ENCODE data around the gene ACAD8. TPM values are rescaled to one million over a fixed set of nuclear protein-coding genes. Genes with fewer than 3 reads are reported as not detected.
"Not testable (repeated sequence)": the region's sequence is repeated elsewhere in the genome, so short reads cannot be mapped to it uniquely, and the experiment has no call there.

The ACAD8 gene
- polyA plus RNA-seq, 1 donor, result 22.1 TPM

GRCh38 chr11:134267966-134268365 is 14.6 kb downstream of the ACAD8 start:
- DNase-seq, result no peak

- no peak for DNase-seq
These were observed 16.9 kb downstream of the ACAD8 start for GRCh38 chr11:134270250-134270714.

GRCh38 chr11:134271978-134272377 is 18.6 kb downstream of the ACAD8 start:
- DNase-seq, result no peak

- no peak for DNase-seq
These were observed 19.3 kb downstream of the ACAD8 start for GRCh38 chr11:134272381-134273316.

- DNase-seq, result no peak
These were observed 19.9 kb downstream of the ACAD8 start for GRCh38 chr11:134273317-134273712.

- DNase-seq, result no peak
These were observed 21.8 kb downstream of the ACAD8 start for GRCh38 chr11:134275188-134275533.

GRCh38 chr11:134275534-134276395 is 22.4 kb downstream of the ACAD8 start, which contains the start of gene GLB1L3:
Gene GLB1L3 (plus strand): TSS chr11:134276379. CDS start chr11:134276741, 362 bp downstream.
- no peak for DNase-seq

GRCh38 chr11:134276396-134277182 is 23.2 kb downstream of the ACAD8 start:
- DNase-seq, result no peak

- no peak for DNase-seq
These were observed 24.0 kb downstream of the ACAD8 start for GRCh38 chr11:134277183-134278001.

- DNase-seq, result no peak
These were observed 25.0 kb downstream of the ACAD8 start for GRCh38 chr11:134278356-134278755.

- not testable (repeated sequence) for DNase-seq
These were observed 28.3 kb downstream of the ACAD8 start for GRCh38 chr11:134281635-134282034.

- no peak for DNase-seq
These were observed 29.0 kb downstream of the ACAD8 start for GRCh38 chr11:134282121-134283045.

GRCh38 chr11:134283461-134284230 is 30.3 kb downstream of the ACAD8 start:
- DNase-seq, result no peak

- DNase-seq, result not testable (repeated sequence)
These were observed 31.0 kb downstream of the ACAD8 start for GRCh38 chr11:134284349-134284748.

- DNase-seq, result no peak
These were observed 34.2 kb downstream of the ACAD8 start for GRCh38 chr11:134287561-134287960.

GRCh38 chr11:134288486-134288885 is 35.1 kb downstream of the ACAD8 start:
- no peak for DNase-seq

GRCh38 chr11:134289167-134289566 is 35.8 kb downstream of the ACAD8 start:
- DNase-seq, result no peak

- no peak for DNase-seq
These were observed 36.4 kb downstream of the ACAD8 start for GRCh38 chr11:134289789-134290188.

- DNase-seq, result no peak
These were observed 37.3 kb downstream of the ACAD8 start for GRCh38 chr11:134290646-134291045.
